Keratinocyte (primary cell): ENCODE measurements around the gene PCIF1.

ENCODE experiments used
- CTCF ChIP-seq, 3 experiments: IDR thresholded peaks in 1 of 3; conservative IDR thresholded peaks in 1 of 3; optimal IDR thresholded peaks in 1 of 3; 2 replicates in 2 of 3; 3 replicates in 1 of 3; pipeline versions ENCODE3 to v1.5.1; 2011; ENCODE audit warnings: low read length in 3 of 3, mild to moderate bottlenecking in 3 of 3, moderate library complexity in 2 of 3, control low read depth in 1 of 3, inconsistent platforms in 1 of 3; ENCODE audit not compliant: insufficient read depth in 2 of 3; ENCODE audit errors: extremely low read depth in 1 of 3
- EZH2 ChIP-seq: IDR thresholded peaks from one replicate; pipeline ENCODE4 v1.6.1; 2012; ENCODE audit warnings: inconsistent platforms, mild to moderate bottlenecking, low read length, moderate library complexity

DNA sequence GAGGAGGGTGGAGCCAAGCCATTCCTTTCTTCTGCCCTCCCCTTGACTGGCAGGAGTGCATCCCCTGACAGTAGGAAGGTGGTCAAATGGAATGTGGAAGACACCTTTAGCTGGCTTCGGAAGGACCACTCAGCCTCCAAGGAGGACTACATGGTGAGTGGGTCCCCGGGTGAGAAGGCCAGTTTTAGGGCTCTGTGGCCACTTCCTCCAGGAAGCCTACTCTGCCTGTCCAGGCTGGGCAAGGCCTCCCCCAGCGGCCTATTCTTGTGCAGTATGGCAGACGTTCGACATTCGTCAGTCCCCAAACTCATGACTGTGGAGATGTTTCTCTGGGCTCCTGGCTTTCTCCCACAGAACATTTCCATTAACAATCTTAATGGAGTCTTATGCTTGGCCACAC is 9.1 kb downstream of the PCIF1 start:
- TF ChIP-seq EZH2, result no peak
- TF ChIP-seq CTCF (optimal IDR thresholded peaks at IDR 0.05 in 1 of 3, IDR thresholded peaks at IDR 0.05 in 1 of 3, conservative IDR thresholded peaks at IDR 0.05 in 1 of 3; ENCODE audit: extremely low read depth in 1 of 3, insufficient read depth in 2 of 3, low read length in 3 of 3), result no peak
